IMR-90 (cell line): ENCODE data around the gene LMAN2. TPM values are rescaled to one million over a fixed set of nuclear protein-coding genes. Genes with fewer than 3 reads are reported as not detected.

ENCODE experiments used
- ATAC-seq: fragments of 200-7000 bp; cut with Tn5 transposase; 2 replicates; pipeline ENCODE4 v1.9.1; 2020; ENCODE audit warnings: low read depth, mild to moderate bottlenecking, moderate library complexity
- BruUV-seq: library from RNA; stranded (reverse); fragments of 400-500 nt; replicated peaks from 2 replicates; lab custom pipeline; 2021; lab: Mats Ljungman, UMichigan
- CTCF ChIA-PET: fragments of 300-600 bp; formaldehyde crosslinking; extraction: SDS; loops from one replicate; lab custom pipeline; 2021; ENCODE audit warnings: antibody characterized with exemption; lab: Yijun Ruan, JAX
- POLR2A ChIA-PET: fragments of 300-600 bp; sonication (Branson Sonifier 250); formaldehyde crosslinking; loops from one replicate; lab custom pipeline; 2022; ENCODE audit warnings: antibody characterized with exemption; ENCODE audit not compliant: unreplicated experiment; lab: Charles Lee
- DNase-seq: peaks from one replicate; pipeline ENCODE4 v3.0.0; 2013
- H2AFZ ChIP-seq: replicated peaks from 2 replicates; pipeline ENCODE3; 2013; ENCODE audit warnings: low read length, mild to moderate bottlenecking; ENCODE audit not compliant: poor library complexity
- H2AK5ac ChIP-seq: 2 replicates; pipeline ENCODE4 v1.6.1; 2013; ENCODE audit warnings: low read depth, low read length, inconsistent platforms
- H2AK9ac ChIP-seq: replicated peaks from 2 replicates; pipeline ENCODE3; 2013; ENCODE audit warnings: mild to moderate bottlenecking, low read depth, low read length, moderate library complexity; ENCODE audit not compliant: poor library complexity
- H2BK120ac ChIP-seq: 2 replicates; pipeline ENCODE4 v1.6.1; 2013; ENCODE audit warnings: low read depth, low read length, inconsistent platforms
- H2BK15ac ChIP-seq: 3 replicates; pipeline ENCODE4 v1.6.1; 2013; ENCODE audit warnings: low read depth, low read length, inconsistent platforms
- H2BK20ac ChIP-seq: 2 replicates; pipeline ENCODE4 v1.6.1; 2013; ENCODE audit warnings: low read depth, mild to moderate bottlenecking, inconsistent platforms, low read length, moderate library complexity
- H2BK5ac ChIP-seq: 2 replicates; pipeline ENCODE4 v1.6.1; 2013; ENCODE audit warnings: mild to moderate bottlenecking, low read depth, low read length, inconsistent platforms; ENCODE audit not compliant: poor library complexity, severe bottlenecking
- H3K14ac ChIP-seq: replicated peaks from 2 replicates; pipeline ENCODE4 v1.6.1; 2013; ENCODE audit warnings: low read depth, low read length, inconsistent platforms
- H3K18ac ChIP-seq: 2 replicates; pipeline ENCODE4 v1.6.1; 2013; ENCODE audit warnings: low read depth, low read length, control low read depth
- H3K23ac ChIP-seq: 2 replicates; pipeline ENCODE4 v1.6.1; 2013; ENCODE audit warnings: low read depth, low read length, inconsistent platforms
- H3K27ac ChIP-seq: 2 replicates; pipeline ENCODE4 v1.5.1; 2013; ENCODE audit warnings: mild to moderate bottlenecking, control low read depth, low read length; ENCODE audit not compliant: insufficient read depth
- H3K27me3 ChIP-seq: 2 replicates; pipeline ENCODE4 v1.6.1; 2013; ENCODE audit warnings: low read length; ENCODE audit not compliant: control insufficient read depth, insufficient read depth
- H3K36me3 ChIP-seq: 2 replicates; pipeline ENCODE4 v1.6.1; 2013; ENCODE audit warnings: low read length, mixed read lengths; ENCODE audit not compliant: control insufficient read depth, insufficient read depth
- H3K4ac ChIP-seq: 2 replicates; pipeline ENCODE4 v1.6.1; 2013; ENCODE audit warnings: low read depth, low read length, inconsistent platforms
- H3K4me1 ChIP-seq: 2 replicates; pipeline ENCODE4 v1.6.1; 2013; ENCODE audit warnings: low read length, mixed read lengths; ENCODE audit not compliant: control insufficient read depth, insufficient read depth
- H3K4me2 ChIP-seq: 2 replicates; pipeline ENCODE4 v1.6.1; 2013; ENCODE audit warnings: low read depth, mild to moderate bottlenecking, control low read depth, low read length, moderate library complexity
- H3K4me3 ChIP-seq: 2 replicates; pipeline ENCODE4 v1.5.1; 2013; ENCODE audit warnings: low read depth, mild to moderate bottlenecking, control low read depth, low read length, moderate library complexity; ENCODE audit not compliant: insufficient read depth
- H3K56ac ChIP-seq: 2 replicates; pipeline ENCODE4 v1.6.1; 2013; ENCODE audit warnings: low read length, inconsistent platforms; ENCODE audit not compliant: insufficient read depth; ENCODE audit errors: extremely low read depth
- H3K79me1 ChIP-seq, 2 experiments: 2 replicates each; pipeline ENCODE4 v1.6.1; 2013; ENCODE audit warnings: low read length in 2 of 2, inconsistent platforms in 1 of 2, low read depth in 1 of 2
- H3K9ac ChIP-seq: 2 replicates; pipeline ENCODE4 v1.6.1; 2013; ENCODE audit warnings: low read depth, low read length, control low read depth
- H3K9me1 ChIP-seq: 2 replicates; pipeline ENCODE4 v1.6.1; 2013; ENCODE audit warnings: low read length, inconsistent platforms; ENCODE audit not compliant: insufficient read depth
- H3K9me3 ChIP-seq: 2 replicates; pipeline ENCODE4 v1.6.1; 2013; ENCODE audit warnings: low read length; ENCODE audit not compliant: control insufficient read depth, insufficient read depth
- H4K20me1 ChIP-seq: 2 replicates; pipeline ENCODE4 v1.6.1; 2013; ENCODE audit warnings: low read length, inconsistent platforms; ENCODE audit not compliant: insufficient read depth
- H4K5ac ChIP-seq: 2 replicates; pipeline ENCODE4 v1.6.1; 2013; ENCODE audit warnings: mild to moderate bottlenecking, low read depth, low read length, control low read depth
- H4K8ac ChIP-seq, 2 experiments: 2 replicates each; pipeline ENCODE4 v1.6.1; 2013; ENCODE audit warnings: low read depth in 2 of 2, low read length in 2 of 2, control low read depth in 1 of 2, inconsistent platforms in 1 of 2
- H4K91ac ChIP-seq: 2 replicates; pipeline ENCODE4 v1.6.1; 2013; ENCODE audit warnings: low read depth, low read length, inconsistent platforms; ENCODE audit not compliant: insufficient read depth
- CEBPB ChIP-seq: IDR thresholded peaks from 2 replicates; pipeline ENCODE4 v1.6.1; 2012; ENCODE audit warnings: low read depth, low read length, improper control_type of control experiment
- CHD1 ChIP-seq: IDR thresholded peaks from 2 replicates; pipeline ENCODE4 v1.6.1; 2012; ENCODE audit warnings: low read depth, low read length, improper control_type of control experiment
- MAFK ChIP-seq: IDR thresholded peaks from 2 replicates; pipeline ENCODE4 v1.6.1; 2012; ENCODE audit warnings: low read depth, low read length, improper control_type of control experiment
- MAZ ChIP-seq: IDR thresholded peaks from 2 replicates; pipeline ENCODE4 v1.6.1; 2012; ENCODE audit warnings: low read depth, mild to moderate bottlenecking, low read length, improper control_type of control experiment, moderate library complexity, borderline replicate concordance
- NFE2L2 ChIP-seq: fragments of 150-350 bp; IDR thresholded peaks from 2 replicates; pipeline ENCODE4 v1.6.1; 2016; ENCODE audit warnings: low read depth, mild to moderate bottlenecking, low read length
- RCOR1 ChIP-seq: IDR thresholded peaks from 2 replicates; pipeline ENCODE4 v1.6.1; 2012; ENCODE audit warnings: mild to moderate bottlenecking, low read length, improper control_type of control experiment; ENCODE audit not compliant: insufficient replicate concordance
- RFX5 ChIP-seq: IDR thresholded peaks from 2 replicates; pipeline ENCODE4 v1.8.0; 2012; ENCODE audit warnings: low read depth, mild to moderate bottlenecking, low read length, moderate library complexity
- SMC3 ChIP-seq: fragments of 150-350 bp; IDR thresholded peaks from 2 replicates; pipeline ENCODE4 v1.6.1; 2016; ENCODE audit warnings: low read depth, mild to moderate bottlenecking, antibody characterized with exemption, low read length, moderate library complexity
- WGBS, 2 experiments: methylation state at CpG; one replicate each; pipeline versions ENCODE4 v1.1.5 to v1.1.7; 2013; ENCODE audit warnings: missing lambda C conversion rate in 2 of 2; ENCODE audit not compliant: insufficient read length in 1 of 2; ENCODE audit errors: extremely low coverage in 2 of 2; 5-methylcytosine and 5-hydroxymethylcytosine counted together
- dilution Hi-C: fragments of 300-500 bp; cut with HindIII; formaldehyde crosslinking; loops from one replicate; pipeline ENCODE4 v1.14.3; 2018; ENCODE audit warnings: low sequenced_read_pairs; ENCODE audit not compliant: unreplicated experiment
- in situ Hi-C: fragments of 300-500 bp; cut with MboI; formaldehyde crosslinking; loops from 3 replicates; pipeline ENCODE4 v1.14.3; 2019; ENCODE audit warnings: low sequenced_read_pairs, inconsistent platforms, mixed read lengths
- intact Hi-C: fragments of 100-400 bp; cut with micrococcal nuclease; formaldehyde crosslinking; loops from 2 replicates; pipeline ENCODE4 v1.10.0; 2022
- polyA plus RNA-seq, 3 experiments: library from polyadenylated mRNA; depleted of rRNA; stranded (reverse); fragments of >200 nt; gene quantifications; 2 replicates each; pipeline ENCODE4 v1.2.3, GENCODE V29; 2012; ENCODE audit warnings: low replicate concordance in 1 of 3
- total RNA-seq: library from RNA; depleted of rRNA; stranded (reverse); fragments of >200 nt; gene quantifications from 2 replicates; pipeline ENCODE4 v1.2.3, GENCODE V29; 2012
- TF ChIP-seq, protein P1 (sequence below): fragments of 150-350 bp; IDR thresholded peaks from 2 replicates; pipeline ENCODE4 v1.6.1; 2017; ENCODE audit warnings: mild to moderate bottlenecking, antibody characterized with exemption, low read length, low read depth
- TF ChIP-seq, protein P2 (sequence below): fragments of 150-350 bp; IDR thresholded peaks from 2 replicates; pipeline ENCODE4 v1.6.1; 2016; ENCODE audit warnings: low read depth, mild to moderate bottlenecking, low read length, moderate library complexity, borderline replicate concordance

LMAN2 gene
- total and polyA plus RNA-seq, 2 of the 4 experiments (the other 2 are of a cell fraction), result 253 to 303 TPM

DNA sequence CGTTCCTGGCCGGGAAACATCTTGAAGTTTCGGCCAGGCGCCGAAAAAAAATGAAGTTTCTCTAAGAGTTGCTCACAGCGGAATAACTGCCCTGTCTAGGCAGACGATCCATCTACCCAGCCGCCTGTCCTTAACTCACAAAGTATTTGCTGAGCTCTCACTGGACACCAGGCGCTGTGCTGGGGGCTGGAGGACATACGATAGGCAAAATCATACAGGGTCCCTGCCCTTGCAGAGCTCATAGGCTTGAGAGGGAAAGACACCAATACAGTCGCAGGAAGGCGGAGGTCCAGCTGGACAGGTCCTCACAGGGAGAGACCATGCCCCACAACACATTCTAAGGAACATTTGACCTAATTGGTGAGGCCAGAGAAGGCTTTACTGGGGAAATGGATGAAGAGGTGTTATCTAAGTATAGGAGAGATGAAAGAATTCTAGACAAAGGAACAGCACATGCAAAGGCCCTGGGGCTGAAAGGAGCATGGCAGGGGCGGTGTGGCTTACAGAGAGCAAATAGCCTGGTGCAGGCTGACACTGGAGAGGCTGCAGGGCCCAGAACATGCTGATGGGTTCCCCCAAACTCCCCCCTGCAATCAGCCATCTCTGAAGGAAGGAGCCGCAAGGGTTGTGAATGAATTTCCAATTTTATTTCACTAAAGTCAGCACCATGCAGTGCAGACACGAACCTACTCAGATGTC lies 37.8 kb downstream of the LMAN2 start:
- intact Hi-C loops (no loop called here), in situ Hi-C loops (loop anchor here (5.0 kb wide), 1 partner anchor 134 kb away; the partner anchor contains the start of gene PRR7), dilution Hi-C loops (no loop called here)
- no peak overlapping the region for H3K4me3 ChIP-seq
- 0 out of 2 replicates have a peak, but pooled peaks cover 2% of the 10 kb centered on the region for H3K9me1 ChIP-seq
- H3K56ac ChIP-seq, result no peak overlapping the region
- no peak for DNase-seq
- H3K27ac ChIP-seq, result no peak overlapping the region
- no peak overlapping the region for H2AK9ac ChIP-seq
- TF ChIP-seq CEBPB (no peak), MAFK (no peak), MAZ (no peak), NFE2L2 (no peak), CHD1 (no peak), RCOR1 (no peak), RFX5 (no peak), SMC3 (no peak)
- TF ChIP-seq, protein P1, sequence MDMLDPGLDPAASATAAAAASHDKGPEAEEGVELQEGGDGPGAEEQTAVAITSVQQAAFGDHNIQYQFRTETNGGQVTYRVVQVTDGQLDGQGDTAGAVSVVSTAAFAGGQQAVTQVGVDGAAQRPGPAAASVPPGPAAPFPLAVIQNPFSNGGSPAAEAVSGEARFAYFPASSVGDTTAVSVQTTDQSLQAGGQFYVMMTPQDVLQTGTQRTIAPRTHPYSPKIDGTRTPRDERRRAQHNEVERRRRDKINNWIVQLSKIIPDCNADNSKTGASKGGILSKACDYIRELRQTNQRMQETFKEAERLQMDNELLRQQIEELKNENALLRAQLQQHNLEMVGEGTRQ, result no peak
- TF ChIP-seq, protein P2, sequence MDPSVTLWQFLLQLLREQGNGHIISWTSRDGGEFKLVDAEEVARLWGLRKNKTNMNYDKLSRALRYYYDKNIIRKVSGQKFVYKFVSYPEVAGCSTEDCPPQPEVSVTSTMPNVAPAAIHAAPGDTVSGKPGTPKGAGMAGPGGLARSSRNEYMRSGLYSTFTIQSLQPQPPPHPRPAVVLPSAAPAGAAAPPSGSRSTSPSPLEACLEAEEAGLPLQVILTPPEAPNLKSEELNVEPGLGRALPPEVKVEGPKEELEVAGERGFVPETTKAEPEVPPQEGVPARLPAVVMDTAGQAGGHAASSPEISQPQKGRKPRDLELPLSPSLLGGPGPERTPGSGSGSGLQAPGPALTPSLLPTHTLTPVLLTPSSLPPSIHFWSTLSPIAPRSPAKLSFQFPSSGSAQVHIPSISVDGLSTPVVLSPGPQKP, result no peak
- H3K18ac ChIP-seq, result no peak overlapping the region
- H4K8ac ChIP-seq, result no peak overlapping the region
- no peaks in the 10 kb centered on the region for H3K27me3 ChIP-seq
- no peaks in the 10 kb centered on the region; the same call in 1 of the 2 replicates for H3K36me3 ChIP-seq
- no peak overlapping the region for H2BK15ac ChIP-seq
- no TSS peak for BruUV-seq
- H3K9me3 ChIP-seq, result no peaks in the 10 kb centered on the region
- ChIA-PET POLR2A (no interaction called here), CTCF (no interaction called here)
- H3K9ac ChIP-seq, result no peak overlapping the region
- no peak overlapping the region for H3K14ac ChIP-seq
- peaks cover 9 to 45% of the 10 kb centered on the region in 2 experiments; a peak in 3 of 4 replicates for H3K79me1 ChIP-seq
- no peak for ATAC-seq
- no peak overlapping the region for H2BK20ac ChIP-seq
- no peak overlapping the region for H3K23ac ChIP-seq
- no peak overlapping the region for H2AFZ ChIP-seq
- H3K4me2 ChIP-seq, result no peak overlapping the region
- no peak overlapping the region for H2BK5ac ChIP-seq
- 96% methylated on average over 6 of the region's 15 CpGs; no CpG with 5 or more reads in 1 of the 2 experiments for WGBS, 2 experiments
- H4K91ac ChIP-seq, result no peak overlapping the region
- peaks cover 40% of the 10 kb centered on the region for H4K20me1 ChIP-seq
- H2AK5ac ChIP-seq, result no peak overlapping the region
- no peak overlapping the region for H4K5ac ChIP-seq
- peaks cover 7% of the 10 kb centered on the region; the same call in 1 of the 2 replicates for H3K4me1 ChIP-seq
- H3K4ac ChIP-seq, result no peak overlapping the region
- H2BK120ac ChIP-seq, result no peak overlapping the region
